Trophoblast cell (in vitro differentiated cells and primary cell): Measurements from ENCODE around the gene NEDD9.

Experiments
- DNase-seq, 2 donors: peaks; one replicate each; pipeline ENCODE4 v3.0.0-alpha.2; 2016
- H2AFZ ChIP-seq: 2 replicates; pipeline ENCODE4 v1.6.1; 2013; ENCODE audit warnings: low read length, moderate library complexity, mild to moderate bottlenecking; ENCODE audit not compliant: insufficient read depth, poor library complexity
- H2AK5ac ChIP-seq: 2 replicates; pipeline ENCODE4 v1.6.1; 2013; ENCODE audit warnings: mild to moderate bottlenecking, low read length
- H2BK120ac ChIP-seq: 2 replicates; pipeline ENCODE4 v1.6.1; 2013; ENCODE audit warnings: low read length, mild to moderate bottlenecking, moderate library complexity; ENCODE audit not compliant: insufficient read depth, poor library complexity
- H2BK12ac ChIP-seq: 2 replicates; pipeline ENCODE4 v1.6.1; 2013; ENCODE audit warnings: mild to moderate bottlenecking, low read length, moderate library complexity
- H2BK5ac ChIP-seq: 2 replicates; pipeline ENCODE4 v1.6.1; 2013; ENCODE audit warnings: low read length, low read depth, moderate library complexity, mild to moderate bottlenecking; ENCODE audit not compliant: poor library complexity
- H3K14ac ChIP-seq: 2 replicates; pipeline ENCODE4 v1.6.1; 2013; ENCODE audit warnings: mild to moderate bottlenecking, low read length
- H3K18ac ChIP-seq: 2 replicates; pipeline ENCODE4 v1.6.1; 2013; ENCODE audit warnings: mild to moderate bottlenecking, low read length
- H3K23ac ChIP-seq: 2 replicates; pipeline ENCODE4 v1.6.1; 2013; ENCODE audit warnings: low read length
- H3K27ac ChIP-seq: 2 replicates; pipeline ENCODE4 v1.5.1; 2013; ENCODE audit warnings: low read depth, mild to moderate bottlenecking, inconsistent platforms, low read length, moderate library complexity
- H3K27me3 ChIP-seq: 2 replicates; pipeline ENCODE4 v1.6.1; 2013; ENCODE audit warnings: inconsistent platforms, mild to moderate bottlenecking, low read length, moderate library complexity; ENCODE audit not compliant: insufficient read depth
- H3K36me3 ChIP-seq, 2 experiments: 1 replicate in 1 of 2; 2 replicates in 1 of 2; pipeline ENCODE4 v1.6.1; 2013; ENCODE audit warnings: low read length in 2 of 2, mild to moderate bottlenecking in 2 of 2, moderate library complexity in 1 of 2; ENCODE audit not compliant: insufficient read depth in 2 of 2, control insufficient read depth in 1 of 2
- H3K4ac ChIP-seq: 2 replicates; pipeline ENCODE4 v1.6.1; 2013; ENCODE audit warnings: low read depth, mild to moderate bottlenecking, low read length, moderate library complexity
- H3K4me1 ChIP-seq, 2 experiments: 1 replicate in 1 of 2; 2 replicates in 1 of 2; pipeline ENCODE4 v1.6.1; 2013; ENCODE audit warnings: low read length in 2 of 2, mild to moderate bottlenecking in 2 of 2, moderate library complexity in 1 of 2; ENCODE audit not compliant: insufficient read depth in 2 of 2, control insufficient read depth in 1 of 2
- H3K4me2 ChIP-seq: 2 replicates; pipeline ENCODE4 v1.6.1; 2013; ENCODE audit warnings: inconsistent platforms, mild to moderate bottlenecking, low read length, moderate library complexity
- H3K4me3 ChIP-seq: 2 replicates; pipeline ENCODE4 v1.5.1; 2013; ENCODE audit warnings: mild to moderate bottlenecking, low read depth, low read length, inconsistent platforms
- H3K79me1 ChIP-seq: one replicate; pipeline ENCODE4 v1.6.1; 2013; ENCODE audit warnings: low read length
- H3K79me2 ChIP-seq: 2 replicates; pipeline ENCODE4 v1.6.1; 2013; ENCODE audit warnings: low read length, mild to moderate bottlenecking; ENCODE audit not compliant: control insufficient read depth, insufficient read depth, poor library complexity
- H3K9ac ChIP-seq: 2 replicates; pipeline ENCODE4 v1.6.1; 2013; ENCODE audit warnings: mild to moderate bottlenecking, low read length
- H3K9me3 ChIP-seq: 2 replicates; pipeline ENCODE4 v1.6.1; 2013; ENCODE audit warnings: low read depth, mild to moderate bottlenecking, control low read depth, inconsistent platforms, low read length; ENCODE audit not compliant: insufficient read depth
- H4K12ac ChIP-seq: 2 replicates; pipeline ENCODE4 v1.6.1; 2013; ENCODE audit warnings: low read depth, mild to moderate bottlenecking, low read length, moderate library complexity
- H4K8ac ChIP-seq: 2 replicates; pipeline ENCODE4 v1.6.1; 2013; ENCODE audit warnings: low read depth, mild to moderate bottlenecking, low read length, moderate library complexity
- H4K91ac ChIP-seq: one replicate; pipeline ENCODE4 v1.6.1; 2013; ENCODE audit warnings: low read depth, mild to moderate bottlenecking, low read length, moderate library complexity
- WGBS: extraction: QIAGEN DNeasy Blood & Tissue Kit; methylation state at CpG from one replicate; pipeline ENCODE4 v1.1.7; 2013; ENCODE audit warnings: missing lambda C conversion rate; ENCODE audit not compliant: insufficient read length, insufficient coverage; ENCODE audit errors: extremely low coverage; 5-methylcytosine and 5-hydroxymethylcytosine counted together

NEDD9 gene

GRCh38 chr6:11219400-11219834, 13.1 kb downstream of the NEDD9 start:
- Histone ChIP-seq H3K79me2 (peaks cover 4% of the 10 kb centered on the region), H2AFZ (no peak overlapping the region), H3K27ac (no peak overlapping the region), H4K91ac (no peak overlapping the region), H2BK120ac (no peak overlapping the region), H4K12ac (no peak overlapping the region), H3K4me2 (no peak overlapping the region), H3K36me3 (peaks cover 20 to 43% of the 10 kb centered on the region in 2 experiments), H3K4me1 (peaks cover 14 to 15% of the 10 kb centered on the region in 2 experiments), H3K4me3 (no peak overlapping the region), H4K8ac (no peak overlapping the region), H3K27me3 (no peaks in the 10 kb centered on the region), H2AK5ac (no peak overlapping the region), H3K14ac (no peak overlapping the region), H3K79me1 (no peaks in the 10 kb centered on the region), H3K18ac (no peak overlapping the region), H2BK5ac (no peak overlapping the region), H3K9me3 (no peaks in the 10 kb centered on the region), H3K4ac (no peak overlapping the region), H3K23ac (no peak overlapping the region), H2BK12ac (no peak overlapping the region), H3K9ac (no peak overlapping the region)
- WGBS: no CpG with 5 or more reads among the region's 4 CpGs
- DNase-seq: no peak

GRCh38 chr6:11218538-11219399, 13.7 kb downstream of the NEDD9 start:
- Histone ChIP-seq H3K4me1 (peaks cover 12 to 13% of the 10 kb centered on the region in 2 experiments), H3K4me2 (no peak overlapping the region), H2BK12ac (no peak overlapping the region), H3K9ac (no peak overlapping the region), H3K79me1 (no peaks in the 10 kb centered on the region), H3K4ac (no peak overlapping the region), H4K91ac (no peak overlapping the region), H3K14ac (no peak overlapping the region), H3K18ac (no peak overlapping the region), H2BK120ac (no peak overlapping the region), H3K36me3 (peaks cover 21 to 44% of the 10 kb centered on the region in 2 experiments), H2BK5ac (no peak overlapping the region), H4K12ac (no peak overlapping the region), H3K79me2 (peaks cover 2% of the 10 kb centered on the region), H3K23ac (no peak overlapping the region), H3K27ac (no peak overlapping the region), H2AFZ (no peak overlapping the region), H3K9me3 (no peaks in the 10 kb centered on the region), H3K4me3 (no peak overlapping the region), H3K27me3 (no peaks in the 10 kb centered on the region), H2AK5ac (no peak overlapping the region), H4K8ac (no peak overlapping the region)
- no peak for DNase-seq
- whole genome bisulfite sequencing: no CpG with 5 or more reads among the region's 12 CpGs

- Histone ChIP-seq H4K91ac (no peak overlapping the region), H3K4ac (no peak overlapping the region), H3K27ac (no peak overlapping the region), H4K8ac (no peak overlapping the region), H3K79me1 (no peaks in the 10 kb centered on the region), H2BK5ac (no peak overlapping the region), H3K4me1 (peaks cover 12 to 15% of the 10 kb centered on the region in 2 experiments), H3K18ac (no peak overlapping the region), H3K23ac (no peak overlapping the region), H3K4me3 (no peak overlapping the region), H3K9me3 (peaks cover 2% of the 10 kb centered on the region), H2BK120ac (no peak overlapping the region), H2AK5ac (no peak overlapping the region), H3K9ac (no peak overlapping the region), H3K36me3 (peaks cover 26 to 51% of the 10 kb centered on the region in 2 experiments), H2AFZ (no peak overlapping the region), H3K79me2 (peaks cover 2% of the 10 kb centered on the region), H3K27me3 (no peaks in the 10 kb centered on the region), H3K14ac (no peak overlapping the region), H3K4me2 (no peak overlapping the region), H2BK12ac (no peak overlapping the region), H4K12ac (no peak overlapping the region)
- no peak for DNase-seq
- WGBS: no CpG with 5 or more reads among the region's 3 CpGs
Measured at GRCh38 chr6:11218102-11218442, 14.4 kb downstream of the NEDD9 start.

- WGBS: no CpG with 5 or more reads among the region's 4 CpGs
- H3K14ac ChIP-seq: no peak overlapping the region
- no peak overlapping the region for H2BK12ac ChIP-seq
- H3K4me2 ChIP-seq: no peak overlapping the region
- no peak overlapping the region for H3K9ac ChIP-seq
- peaks cover 2% of the 10 kb centered on the region for H3K79me2 ChIP-seq
- H2AFZ ChIP-seq: no peak overlapping the region
- no peak overlapping the region for H4K91ac ChIP-seq
- H3K27me3 ChIP-seq: no peaks in the 10 kb centered on the region
- H3K9me3 ChIP-seq: peaks cover 2% of the 10 kb centered on the region
- peaks cover 28 to 52% of the 10 kb centered on the region in 2 experiments for H3K36me3 ChIP-seq
- peaks cover 12 to 15% of the 10 kb centered on the region in 2 experiments for H3K4me1 ChIP-seq
- H2AK5ac ChIP-seq: no peak overlapping the region
- no peaks in the 10 kb centered on the region for H3K79me1 ChIP-seq
- no peak overlapping the region for H4K8ac ChIP-seq
- H3K27ac ChIP-seq: no peak overlapping the region
- no peak overlapping the region for H3K23ac ChIP-seq
- H2BK5ac ChIP-seq: no peak overlapping the region
- DNase-seq: no peak
- no peak overlapping the region for H3K4me3 ChIP-seq
- no peak overlapping the region for H4K12ac ChIP-seq
- H2BK120ac ChIP-seq: no peak overlapping the region
- H3K4ac ChIP-seq: no peak overlapping the region
- no peak overlapping the region for H3K18ac ChIP-seq
Measured at GRCh38 chr6:11217360-11218101, 14.9 kb downstream of the NEDD9 start.
